Peyer's patch (tissue), 4 donors: Measurements from ENCODE around the gene ZFR.

Experiments
- CTCF ChIP-seq, 6 experiments: fragments of 450-650 bp in 4 of 6; fragments of 200-600 bp in 2 of 6; sonication (generic) in 1 of 6; IDR thresholded peaks; one replicate each; pipeline ENCODE4 v1.5.1; 2017 to 2019; ENCODE audit warnings: antibody characterized with exemption in 6 of 6, mild to moderate bottlenecking in 3 of 6, moderate library complexity in 1 of 6
- POLR2A ChIP-seq, 2 donors: fragments of 450-650 bp; IDR thresholded peaks; one replicate each; pipeline ENCODE4 v1.5.1; 2017; ENCODE audit warnings: antibody characterized with exemption in 2 of 2, mild to moderate bottlenecking in 2 of 2, moderate library complexity in 2 of 2

GRCh38 chr5:32363030-32363429 lies 81.5 kb downstream of the ZFR start:
- TF ChIP-seq CTCF (IDR thresholded peaks at IDR 0.05) (no peak), POLR2A (IDR thresholded peaks at IDR 0.05) (no peak)
